Mammary epithelial cell (primary cell): ENCODE data around the gene FAM110D.

ENCODE experiments used
- EZH2 ChIP-seq: IDR thresholded peaks from 2 replicates; pipeline ENCODE4 v1.6.1; 2012; ENCODE audit warnings: low read length, inconsistent platforms, borderline replicate concordance
- TF ChIP-seq, protein P1 (sequence below), 2 donors: IDR thresholded peaks in 1 of 2; conservative IDR thresholded peaks in 1 of 2; 2 replicates each; pipeline ENCODE4 v1.5.1; 2011 to 2012; ENCODE audit warnings: inconsistent platforms in 2 of 2, low read length in 2 of 2, mild to moderate bottlenecking in 2 of 2, control low read depth in 1 of 2, low read depth in 1 of 2; ENCODE audit not compliant: insufficient read depth in 1 of 2; ENCODE audit errors: extremely low read depth in 1 of 2

DNA sequence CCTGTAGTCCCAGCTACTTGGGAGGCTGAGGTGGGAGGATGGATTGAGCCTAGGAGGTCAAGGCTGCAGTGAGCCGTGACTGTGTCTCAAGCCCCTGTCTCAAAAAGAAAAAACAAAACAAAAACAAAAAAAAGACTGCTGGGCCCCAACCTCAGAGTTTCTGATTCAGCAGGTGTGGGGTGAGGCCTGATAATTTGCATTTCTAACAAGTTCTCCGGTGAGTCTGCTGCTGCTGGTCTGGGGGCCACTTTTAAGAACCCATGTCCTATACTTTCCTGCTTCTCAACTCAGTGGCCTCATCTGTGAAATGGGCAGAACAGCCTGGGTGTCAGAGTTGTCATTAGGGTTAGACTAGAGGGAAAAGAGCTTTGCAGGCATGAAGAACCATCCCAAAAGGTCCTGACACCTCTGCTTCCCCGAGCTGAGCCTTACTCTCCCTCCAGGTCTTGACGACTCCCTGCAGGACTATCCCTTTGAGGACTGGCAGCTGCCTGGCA lies 21.2 kb downstream of the FAM110D start:
- TF ChIP-seq, protein P1, sequence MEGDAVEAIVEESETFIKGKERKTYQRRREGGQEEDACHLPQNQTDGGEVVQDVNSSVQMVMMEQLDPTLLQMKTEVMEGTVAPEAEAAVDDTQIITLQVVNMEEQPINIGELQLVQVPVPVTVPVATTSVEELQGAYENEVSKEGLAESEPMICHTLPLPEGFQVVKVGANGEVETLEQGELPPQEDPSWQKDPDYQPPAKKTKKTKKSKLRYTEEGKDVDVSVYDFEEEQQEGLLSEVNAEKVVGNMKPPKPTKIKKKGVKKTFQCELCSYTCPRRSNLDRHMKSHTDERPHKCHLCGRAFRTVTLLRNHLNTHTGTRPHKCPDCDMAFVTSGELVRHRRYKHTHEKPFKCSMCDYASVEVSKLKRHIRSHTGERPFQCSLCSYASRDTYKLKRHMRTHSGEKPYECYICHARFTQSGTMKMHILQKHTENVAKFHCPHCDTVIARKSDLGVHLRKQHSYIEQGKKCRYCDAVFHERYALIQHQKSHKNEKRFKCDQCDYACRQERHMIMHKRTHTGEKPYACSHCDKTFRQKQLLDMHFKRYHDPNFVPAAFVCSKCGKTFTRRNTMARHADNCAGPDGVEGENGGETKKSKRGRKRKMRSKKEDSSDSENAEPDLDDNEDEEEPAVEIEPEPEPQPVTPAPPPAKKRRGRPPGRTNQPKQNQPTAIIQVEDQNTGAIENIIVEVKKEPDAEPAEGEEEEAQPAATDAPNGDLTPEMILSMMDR (conservative IDR thresholded peaks at IDR 0.05 in 1 of 2, IDR thresholded peaks at IDR 0.05 in 1 of 2; ENCODE audit: extremely low read depth in 1 of 2, insufficient read depth in 1 of 2, low read depth in 1 of 2, low read length in 2 of 2), result no peak
- no peak for TF ChIP-seq EZH2
